GM19099 (cell line): ENCODE data around the gene VWA3B.

Source experiments
- POLR2A ChIP-seq: IDR thresholded peaks from 3 replicates; pipeline ENCODE4 v1.6.1; 2011; ENCODE audit warnings: low read depth; ENCODE audit not compliant: insufficient read length; ENCODE audit errors: extremely low read depth

VWA3B gene

GRCh38 chr2:98236935-98237334 is 150.0 kb downstream of the VWA3B start:
- no peak for TF ChIP-seq POLR2A

- TF ChIP-seq POLR2A, result no peak
Measured at GRCh38 chr2:98240786-98241398, 153.9 kb downstream of the VWA3B start.

GRCh38 chr2:98241592-98241991 is 154.6 kb downstream of the VWA3B start:
- TF ChIP-seq POLR2A, result no peak

- TF ChIP-seq POLR2A, result no peak
Measured at GRCh38 chr2:98242003-98242402, 155.0 kb downstream of the VWA3B start.

- TF ChIP-seq POLR2A, result no peak
Measured at GRCh38 chr2:98245491-98245890, 158.5 kb downstream of the VWA3B start.

GRCh38 chr2:98247383-98247782 is 160.4 kb downstream of the VWA3B start:
- no peak for TF ChIP-seq POLR2A

GRCh38 chr2:98252038-98252773 is 165.2 kb downstream of the VWA3B start:
- TF ChIP-seq POLR2A, result no peak

GRCh38 chr2:98253461-98254070 is 166.6 kb downstream of the VWA3B start:
- TF ChIP-seq POLR2A, result no peak

GRCh38 chr2:98254504-98255059 is 167.6 kb downstream of the VWA3B start:
- no peak for TF ChIP-seq POLR2A

GRCh38 chr2:98258906-98259305 is 171.9 kb downstream of the VWA3B start:
- TF ChIP-seq POLR2A, result no peak

- no peak for TF ChIP-seq POLR2A
Measured at GRCh38 chr2:98263362-98263761, 176.4 kb downstream of the VWA3B start.

- TF ChIP-seq POLR2A, result no peak
Measured at GRCh38 chr2:98269274-98269673, 182.3 kb downstream of the VWA3B start.

- TF ChIP-seq POLR2A, result no peak
Measured at GRCh38 chr2:98269830-98270229, 182.9 kb downstream of the VWA3B start.

GRCh38 chr2:98277162-98277859 is 190.3 kb downstream of the VWA3B start:
- TF ChIP-seq POLR2A, result no peak

- TF ChIP-seq POLR2A, result no peak
Measured at GRCh38 chr2:98278074-98278473, 191.1 kb downstream of the VWA3B start.
